ENCODE results near the gene ARID1A.
"Not testable (repeated sequence)": the region's sequence is repeated elsewhere in the genome, so short reads cannot be mapped to it uniquely, and the experiment has no call there.

Gene ARID1A

GRCh38 chr1:26704629-26705028 lies 8.8 kb downstream of the ARID1A start:
- TF ChIP-seq, protein P1, sequence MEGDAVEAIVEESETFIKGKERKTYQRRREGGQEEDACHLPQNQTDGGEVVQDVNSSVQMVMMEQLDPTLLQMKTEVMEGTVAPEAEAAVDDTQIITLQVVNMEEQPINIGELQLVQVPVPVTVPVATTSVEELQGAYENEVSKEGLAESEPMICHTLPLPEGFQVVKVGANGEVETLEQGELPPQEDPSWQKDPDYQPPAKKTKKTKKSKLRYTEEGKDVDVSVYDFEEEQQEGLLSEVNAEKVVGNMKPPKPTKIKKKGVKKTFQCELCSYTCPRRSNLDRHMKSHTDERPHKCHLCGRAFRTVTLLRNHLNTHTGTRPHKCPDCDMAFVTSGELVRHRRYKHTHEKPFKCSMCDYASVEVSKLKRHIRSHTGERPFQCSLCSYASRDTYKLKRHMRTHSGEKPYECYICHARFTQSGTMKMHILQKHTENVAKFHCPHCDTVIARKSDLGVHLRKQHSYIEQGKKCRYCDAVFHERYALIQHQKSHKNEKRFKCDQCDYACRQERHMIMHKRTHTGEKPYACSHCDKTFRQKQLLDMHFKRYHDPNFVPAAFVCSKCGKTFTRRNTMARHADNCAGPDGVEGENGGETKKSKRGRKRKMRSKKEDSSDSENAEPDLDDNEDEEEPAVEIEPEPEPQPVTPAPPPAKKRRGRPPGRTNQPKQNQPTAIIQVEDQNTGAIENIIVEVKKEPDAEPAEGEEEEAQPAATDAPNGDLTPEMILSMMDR (IDR thresholded peaks at IDR 0.05; ENCODE audit: low read depth, low read length, missing control alignments): no peak
- H3K4me3 ChIP-seq (ENCODE audit: low read depth, low read length): no peak overlapping the region
- no peak for DNase-seq (ENCODE audit: low read depth)
- in situ Hi-C loops (cut with HindIII; ENCODE audit: low sequenced_read_pairs): no loop called here

- DNase-seq (ENCODE audit: low read depth); H3K4me3 ChIP-seq (ENCODE audit: low read depth, low read length); in situ Hi-C loops (cut with HindIII; ENCODE audit: low sequenced_read_pairs): not testable (repeated sequence)
Observed at GRCh38 chr1:26705227-26705626, 9.4 kb downstream of the ARID1A start.

DNA sequence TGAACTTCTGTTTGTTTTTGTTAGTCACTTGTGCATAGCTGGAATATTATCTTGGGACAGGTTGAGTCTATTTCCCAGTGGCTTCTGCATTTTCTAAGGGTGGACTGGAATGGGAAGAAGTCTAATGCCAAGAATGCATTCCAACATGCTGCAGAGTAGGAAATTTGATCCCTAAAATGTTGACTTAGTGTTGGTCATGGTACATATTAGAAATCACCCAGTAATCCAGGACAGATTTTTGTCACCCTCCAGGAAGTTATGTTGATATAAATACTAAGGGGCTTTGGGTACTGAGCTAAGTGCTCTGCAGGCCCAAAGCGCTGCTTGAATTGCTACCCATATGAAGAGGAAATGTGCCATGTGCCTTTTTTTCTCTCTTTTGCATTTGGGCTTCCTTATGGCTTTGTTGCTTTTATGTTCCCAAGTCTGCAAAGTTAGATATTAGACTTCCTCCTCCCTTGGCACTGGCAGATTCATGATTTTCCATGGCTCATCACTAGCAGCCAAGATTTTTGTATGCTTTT lies 10.0 kb downstream of the ARID1A start:
- in situ Hi-C loops (cut with HindIII; ENCODE audit: low sequenced_read_pairs): no loop called here
- DNase-seq (ENCODE audit: low read depth): peak; percentile 85
- H3K4me3 ChIP-seq (ENCODE audit: low read depth, low read length): no peak overlapping the region
- TF ChIP-seq, protein P1 (IDR thresholded peaks at IDR 0.05; ENCODE audit: low read depth, low read length, missing control alignments): no peak

DNA sequence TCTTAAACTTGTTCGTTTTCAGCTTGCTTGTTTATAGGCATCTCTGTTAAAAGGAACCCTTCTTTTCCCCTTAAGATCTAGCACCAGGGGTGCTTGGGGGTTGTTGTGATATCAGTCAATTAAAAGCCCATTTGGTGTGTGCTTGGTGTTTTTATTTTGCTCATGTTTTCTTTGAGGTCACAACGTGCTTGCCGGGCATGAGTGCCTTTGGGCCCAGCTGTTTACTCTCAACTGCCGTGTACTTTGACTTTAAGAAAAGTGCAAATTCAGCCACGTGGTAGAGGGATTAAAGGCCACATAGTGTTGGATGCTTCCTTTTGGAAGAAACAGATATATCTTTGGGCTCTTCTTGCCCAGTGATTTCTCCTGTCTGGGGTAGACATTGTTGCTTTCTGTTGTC lies 10.5 kb downstream of the ARID1A start:
- no peak for DNase-seq (ENCODE audit: low read depth)
- TF ChIP-seq, protein P1 (IDR thresholded peaks at IDR 0.05; ENCODE audit: low read depth, low read length, missing control alignments): no peak
- H3K4me3 ChIP-seq (ENCODE audit: low read depth, low read length): no peak overlapping the region
- in situ Hi-C loops (cut with HindIII; ENCODE audit: low sequenced_read_pairs): no loop called here

GRCh38 chr1:26710811-26711210 lies 15.0 kb downstream of the ARID1A start:
- TF ChIP-seq, protein P1 (IDR thresholded peaks at IDR 0.05; ENCODE audit: low read depth, low read length, missing control alignments): no peak
- no peak overlapping the region for H3K4me3 ChIP-seq (ENCODE audit: low read depth, low read length)
- in situ Hi-C loops (cut with HindIII; ENCODE audit: low sequenced_read_pairs): loop anchor here (5.0 kb wide), 1 partner anchor 76 kb away; the partner anchor contains the start of gene PIGV
- DNase-seq (ENCODE audit: low read depth): no peak

DNA sequence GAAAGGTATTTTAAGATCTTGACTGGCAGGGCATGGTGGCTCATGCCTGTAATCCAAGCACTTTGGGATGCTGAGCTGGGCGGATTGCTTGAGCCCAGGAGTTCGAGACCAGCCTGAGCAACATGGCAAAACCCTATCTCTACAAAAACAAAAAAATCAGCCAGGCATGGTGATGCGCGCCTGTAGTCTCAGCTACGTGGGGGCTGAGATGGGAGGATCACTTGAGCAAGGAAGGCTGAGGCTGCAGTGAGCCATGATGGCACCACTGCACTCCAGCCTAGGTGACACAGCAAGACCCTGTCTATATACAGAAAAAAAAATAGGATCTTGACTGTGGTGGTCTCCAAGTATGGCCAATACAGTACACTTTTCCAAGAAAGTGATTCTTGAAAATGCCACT lies 16.0 kb downstream of the ARID1A start:
- in situ Hi-C loops (cut with HindIII; ENCODE audit: low sequenced_read_pairs): loop anchor here (5.0 kb wide), 1 partner anchor 76 kb away; the partner anchor contains the start of gene PIGV
- TF ChIP-seq, protein P1 (IDR thresholded peaks at IDR 0.05; ENCODE audit: low read depth, low read length, missing control alignments): no peak

GRCh38 chr1:26717017-26717491 lies 21.2 kb downstream of the ARID1A start:
- in situ Hi-C loops (cut with HindIII; ENCODE audit: low sequenced_read_pairs): no loop called here
- no peak for DNase-seq (ENCODE audit: low read depth)
- TF ChIP-seq, protein P1 (IDR thresholded peaks at IDR 0.05; ENCODE audit: low read depth, low read length, missing control alignments): no peak
- no peak overlapping the region for H3K4me3 ChIP-seq (ENCODE audit: low read depth, low read length)

More for the DNA sequence above, 16.0 kb downstream of the ARID1A start:
- no peak overlapping the region for H3K4me3 ChIP-seq (ENCODE audit: low read depth, low read length)
- no peak for DNase-seq (ENCODE audit: low read depth)
